Measurements from ENCODE around the gene GFOD1.

DNA sequence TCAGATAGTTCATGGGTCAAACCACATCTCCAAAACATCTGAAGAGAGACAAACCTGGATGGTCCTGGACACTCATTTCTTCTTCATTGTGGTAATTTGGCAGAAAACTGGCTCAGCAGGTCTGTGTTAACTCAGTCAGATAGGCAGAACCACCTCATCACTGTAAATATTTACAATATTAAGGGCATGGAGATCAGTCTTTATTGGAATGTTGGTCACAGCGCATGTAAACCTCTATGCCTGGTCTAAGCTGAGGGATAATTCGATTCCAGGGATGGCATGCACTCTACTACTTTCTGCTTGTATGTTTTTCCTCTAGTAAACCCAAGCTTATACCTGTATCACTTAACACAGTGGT is 155.1 kb downstream of the GFOD1 start:
- TF ChIP-seq CTCF (IDR thresholded peaks at IDR 0.05), result no peak
- TF ChIP-seq POLR2AphosphoS5 (IDR thresholded peaks at IDR 0.05), result no peak
- no peak for TF ChIP-seq POLR2A (IDR thresholded peaks at IDR 0.05)

All from sigmoid colon (tissue), 4 donors.